Measurements from ENCODE around the gene SKAP1. TPM values are rescaled to one million over a fixed set of nuclear protein-coding genes. Genes with fewer than 3 reads are reported as not detected.

SKAP1 gene
- total RNA-seq, 1 donor from 2014 or later: not detected

- H2AFZ ChIP-seq (ENCODE audit: low read depth, low read length): no peak overlapping the region
- H3K27me3 ChIP-seq (ENCODE audit: insufficient read depth, low read length): peaks cover 72% of the 10 kb centered on the region
Observed at GRCh38 chr17:48144231-48144630, 285.8 kb downstream of the SKAP1 start.

GRCh38 chr17:48143629-48144028 lies 286.4 kb downstream of the SKAP1 start:
- Mint-ChIP-seq H3K4me3 (ENCODE audit: unreplicated experiment) (no peak overlapping the region), H3K9me3 (ENCODE audit: unreplicated experiment) (no peaks in the 10 kb centered on the region), H3K36me3 (ENCODE audit: low read depth, unreplicated experiment) (no peaks in the 10 kb centered on the region), H3K27ac (ENCODE audit: unreplicated experiment) (no peak overlapping the region), H3K27me3 (ENCODE audit: low read depth, unreplicated experiment) (peaks cover 43% of the 10 kb centered on the region), H3K4me1 (ENCODE audit: low read depth, unreplicated experiment) (peaks cover 9% of the 10 kb centered on the region)
- H2AFZ ChIP-seq (ENCODE audit: low read depth, low read length): no peak overlapping the region
- DNase-seq (ENCODE audit: low read depth) (no peak), FAIRE-seq (no peak)
- no peak overlapping the region for H3K9ac ChIP-seq (ENCODE audit: low read length)
- H3K27ac ChIP-seq (ENCODE audit: low read depth, low read length): no peak overlapping the region
- no peaks in the 10 kb centered on the region for H3K4me1 ChIP-seq (ENCODE audit: insufficient read depth, low read length)
- no peaks in the 10 kb centered on the region for H3K79me2 ChIP-seq (ENCODE audit: insufficient read depth, low read length)
- H3K27me3 ChIP-seq (ENCODE audit: insufficient read depth, low read length): peaks cover 66% of the 10 kb centered on the region
- H3K9me3 ChIP-seq (ENCODE audit: insufficient read depth, low read depth, low read length): no peaks in the 10 kb centered on the region
- H3K36me3 ChIP-seq (ENCODE audit: insufficient read depth, low read length): no peaks in the 10 kb centered on the region
- no peak overlapping the region for H3K4me3 ChIP-seq (ENCODE audit: insufficient read depth, low read depth, low read length)
- no peak overlapping the region for H3K4me2 ChIP-seq (ENCODE audit: low read length)
- TF ChIP-seq EZH2 (IDR thresholded peaks at IDR 0.05; ENCODE audit: insufficient read depth, low read length) (no peak), CTCF (IDR thresholded peaks at IDR 0.05; ENCODE audit: insufficient read depth, low read depth, low read length) (no peak)
- H4K20me1 ChIP-seq (ENCODE audit: insufficient read depth, low read length): no peaks in the 10 kb centered on the region

More at GRCh38 chr17:48144231-48144630, 285.8 kb downstream of the SKAP1 start:
- Histone ChIP-seq H3K27ac (ENCODE audit: low read depth, low read length) (no peak overlapping the region), H3K79me2 (ENCODE audit: insufficient read depth, low read length) (no peaks in the 10 kb centered on the region), H3K4me1 (ENCODE audit: insufficient read depth, low read length) (no peaks in the 10 kb centered on the region), H3K36me3 (ENCODE audit: insufficient read depth, low read length) (no peaks in the 10 kb centered on the region), H4K20me1 (ENCODE audit: insufficient read depth, low read length) (no peaks in the 10 kb centered on the region), H3K4me2 (ENCODE audit: low read length) (no peak overlapping the region), H3K4me3 (ENCODE audit: insufficient read depth, low read depth, low read length) (no peak overlapping the region), H3K9ac (ENCODE audit: low read length) (no peak overlapping the region), H3K9me3 (ENCODE audit: insufficient read depth, low read depth, low read length) (no peaks in the 10 kb centered on the region)
- Mint-ChIP-seq H3K9me3 (ENCODE audit: unreplicated experiment) (no peaks in the 10 kb centered on the region), H3K27ac (ENCODE audit: unreplicated experiment) (no peak overlapping the region), H3K36me3 (ENCODE audit: low read depth, unreplicated experiment) (no peaks in the 10 kb centered on the region), H3K27me3 (ENCODE audit: low read depth, unreplicated experiment) (peaks cover 48% of the 10 kb centered on the region), H3K4me1 (ENCODE audit: low read depth, unreplicated experiment) (peaks cover 9% of the 10 kb centered on the region), H3K4me3 (ENCODE audit: unreplicated experiment) (no peak overlapping the region)
- FAIRE-seq (no peak), DNase-seq (ENCODE audit: low read depth) (no peak)
- TF ChIP-seq CTCF (IDR thresholded peaks at IDR 0.05; ENCODE audit: insufficient read depth, low read depth, low read length): no peak
- no peak for TF ChIP-seq EZH2 (IDR thresholded peaks at IDR 0.05; ENCODE audit: insufficient read depth, low read length)

GRCh38 chr17:48139944-48140343 lies 290.1 kb downstream of the SKAP1 start:
- Histone ChIP-seq H3K27me3 (ENCODE audit: insufficient read depth, low read length) (peaks cover 46% of the 10 kb centered on the region), H3K4me3 (ENCODE audit: insufficient read depth, low read depth, low read length) (no peak overlapping the region), H4K20me1 (ENCODE audit: insufficient read depth, low read length) (no peaks in the 10 kb centered on the region), H3K9ac (ENCODE audit: low read length) (no peak overlapping the region), H3K79me2 (ENCODE audit: insufficient read depth, low read length) (no peaks in the 10 kb centered on the region), H3K4me2 (ENCODE audit: low read length) (no peak overlapping the region), H3K36me3 (ENCODE audit: insufficient read depth, low read length) (no peaks in the 10 kb centered on the region), H3K4me1 (ENCODE audit: insufficient read depth, low read length) (no peaks in the 10 kb centered on the region), H3K27ac (ENCODE audit: low read depth, low read length) (no peak overlapping the region), H2AFZ (ENCODE audit: low read depth, low read length) (no peak overlapping the region), H3K9me3 (ENCODE audit: insufficient read depth, low read depth, low read length) (no peaks in the 10 kb centered on the region)
- Mint-ChIP-seq H3K27ac (ENCODE audit: unreplicated experiment) (no peak overlapping the region), H3K36me3 (ENCODE audit: low read depth, unreplicated experiment) (no peaks in the 10 kb centered on the region), H3K27me3 (ENCODE audit: low read depth, unreplicated experiment) (peaks cover 33% of the 10 kb centered on the region), H3K4me1 (ENCODE audit: low read depth, unreplicated experiment) (peaks cover 9% of the 10 kb centered on the region), H3K9me3 (ENCODE audit: unreplicated experiment) (no peaks in the 10 kb centered on the region), H3K4me3 (ENCODE audit: unreplicated experiment) (no peak overlapping the region)
- FAIRE-seq: no peak
- no peak for DNase-seq (ENCODE audit: low read depth)
- TF ChIP-seq EZH2 (IDR thresholded peaks at IDR 0.05; ENCODE audit: insufficient read depth, low read length) (no peak), CTCF (IDR thresholded peaks at IDR 0.05; ENCODE audit: insufficient read depth, low read depth, low read length) (no peak)
